ENCODE results near the gene ENTPD6. TPM values are rescaled to one million over a fixed set of nuclear protein-coding genes. Genes with fewer than 3 reads are reported as not detected.

Gene ENTPD6
- total RNA-seq, 3 donors from 2014 or later (not counting 1 experiment from before 2014, with no cell fraction given): 36.4 to 43.1 (median 41.4) TPM

- H3K27ac Mint-ChIP-seq: no peak overlapping the region
- H3K9me3 ChIP-seq (ENCODE audit: control insufficient read depth, insufficient read depth, low read length): no peaks in the 10 kb centered on the region
- peaks cover 0 to 12% of the 10 kb centered on the region in 2 donors for H3K4me1 Mint-ChIP-seq
- TF ChIP-seq, protein P1, sequence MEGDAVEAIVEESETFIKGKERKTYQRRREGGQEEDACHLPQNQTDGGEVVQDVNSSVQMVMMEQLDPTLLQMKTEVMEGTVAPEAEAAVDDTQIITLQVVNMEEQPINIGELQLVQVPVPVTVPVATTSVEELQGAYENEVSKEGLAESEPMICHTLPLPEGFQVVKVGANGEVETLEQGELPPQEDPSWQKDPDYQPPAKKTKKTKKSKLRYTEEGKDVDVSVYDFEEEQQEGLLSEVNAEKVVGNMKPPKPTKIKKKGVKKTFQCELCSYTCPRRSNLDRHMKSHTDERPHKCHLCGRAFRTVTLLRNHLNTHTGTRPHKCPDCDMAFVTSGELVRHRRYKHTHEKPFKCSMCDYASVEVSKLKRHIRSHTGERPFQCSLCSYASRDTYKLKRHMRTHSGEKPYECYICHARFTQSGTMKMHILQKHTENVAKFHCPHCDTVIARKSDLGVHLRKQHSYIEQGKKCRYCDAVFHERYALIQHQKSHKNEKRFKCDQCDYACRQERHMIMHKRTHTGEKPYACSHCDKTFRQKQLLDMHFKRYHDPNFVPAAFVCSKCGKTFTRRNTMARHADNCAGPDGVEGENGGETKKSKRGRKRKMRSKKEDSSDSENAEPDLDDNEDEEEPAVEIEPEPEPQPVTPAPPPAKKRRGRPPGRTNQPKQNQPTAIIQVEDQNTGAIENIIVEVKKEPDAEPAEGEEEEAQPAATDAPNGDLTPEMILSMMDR (IDR thresholded peaks at IDR 0.05): no peak
- H3K9me3 Mint-ChIP-seq: no peaks in the 10 kb centered on the region
- DNase-seq (peak in 1 of 2 donors; percentile 2), ATAC-seq (no peak)
- H3K27me3 Mint-ChIP-seq (ENCODE audit: low read depth in 2 of 2): no peaks in the 10 kb centered on the region
- H3K4me3 ChIP-seq (ENCODE audit: low read length): no peak overlapping the region
- no peaks in the 10 kb centered on the region for H3K27me3 ChIP-seq (ENCODE audit: control insufficient read depth, insufficient read depth, low read length)
- no peak overlapping the region for H3K4me3 Mint-ChIP-seq
- no peak overlapping the region for H3K27ac ChIP-seq (ENCODE audit: low read length)
- no peaks in the 10 kb centered on the region for H3K36me3 Mint-ChIP-seq
- 97% methylated on average over 11 of the region's 12 CpGs for WGBS (ENCODE audit: insufficient coverage)
- H3K36me3 ChIP-seq (ENCODE audit: control insufficient read depth, insufficient read depth, low read length): peaks cover 46% of the 10 kb centered on the region
- intact Hi-C loops (cut with micrococcal nuclease): no loop called here
- no peaks in the 10 kb centered on the region for H3K4me1 ChIP-seq (ENCODE audit: control insufficient read depth, insufficient read depth, low read length)
Measured at GRCh38 chr20:25270829-25271251, 75.3 kb downstream of the ENTPD6 start.

GRCh38 chr20:25271486-25272222 is 76.1 kb downstream of the ENTPD6 start:
- Mint-ChIP-seq H3K36me3 (no peaks in the 10 kb centered on the region), H3K9me3 (no peaks in the 10 kb centered on the region), H3K27ac (no peak overlapping the region), H3K27me3 (ENCODE audit: low read depth in 2 of 2) (no peaks in the 10 kb centered on the region), H3K4me1 (peaks cover 0 to 12% of the 10 kb centered on the region in 2 donors), H3K4me3 (no peak overlapping the region)
- Histone ChIP-seq H3K9me3 (ENCODE audit: control insufficient read depth, insufficient read depth, low read length) (no peaks in the 10 kb centered on the region), H3K27me3 (ENCODE audit: control insufficient read depth, insufficient read depth, low read length) (no peaks in the 10 kb centered on the region), H3K27ac (ENCODE audit: low read length) (no peak overlapping the region), H3K4me3 (ENCODE audit: low read length) (no peak overlapping the region), H3K36me3 (ENCODE audit: control insufficient read depth, insufficient read depth, low read length) (peaks cover 47% of the 10 kb centered on the region), H3K4me1 (ENCODE audit: control insufficient read depth, insufficient read depth, low read length) (no peaks in the 10 kb centered on the region)
- DNase-seq (peak in 1 of 2 donors; percentile 9), ATAC-seq (no peak)
- TF ChIP-seq, protein P1 (IDR thresholded peaks at IDR 0.05): no peak
- intact Hi-C loops (cut with micrococcal nuclease): no loop called here
- 97% methylated on average over 13 of the region's 13 CpGs for WGBS (ENCODE audit: insufficient coverage)

GRCh38 chr20:25272223-25273000 is 76.9 kb downstream of the ENTPD6 start:
- peak in 1 of 2 donors; percentile 10 for DNase-seq
- TF ChIP-seq, protein P1 (IDR thresholded peaks at IDR 0.05): no peak
- no peak overlapping the region for H3K4me3 ChIP-seq (ENCODE audit: low read length)
- no peaks in the 10 kb centered on the region for H3K4me1 ChIP-seq (ENCODE audit: control insufficient read depth, insufficient read depth, low read length)
- Mint-ChIP-seq H3K4me1 (peaks cover 0 to 6% of the 10 kb centered on the region in 2 donors), H3K27me3 (ENCODE audit: low read depth in 2 of 2) (no peaks in the 10 kb centered on the region), H3K9me3 (no peaks in the 10 kb centered on the region), H3K36me3 (no peaks in the 10 kb centered on the region), H3K4me3 (no peak overlapping the region), H3K27ac (no peak overlapping the region)
- intact Hi-C loops (cut with micrococcal nuclease): no loop called here
- H3K27me3 ChIP-seq (ENCODE audit: control insufficient read depth, insufficient read depth, low read length): no peaks in the 10 kb centered on the region
- peaks cover 55% of the 10 kb centered on the region for H3K36me3 ChIP-seq (ENCODE audit: control insufficient read depth, insufficient read depth, low read length)
- 96% methylated on average over 18 of the region's 19 CpGs for WGBS (ENCODE audit: insufficient coverage)
- H3K27ac ChIP-seq (ENCODE audit: low read length): no peak overlapping the region
- no peaks in the 10 kb centered on the region for H3K9me3 ChIP-seq (ENCODE audit: control insufficient read depth, insufficient read depth, low read length)
- ATAC-seq: no peak
